Transverse colon (tissue), 4 donors: Measurements from ENCODE around the gene MTA1. TPM values are rescaled to one million over a fixed set of nuclear protein-coding genes. Genes with fewer than 3 reads are reported as not detected.

ENCODE experiments used
- DNase-seq: peaks from one replicate; pipeline ENCODE4 v3.0.0-alpha.2; 2019
- H3K27ac ChIP-seq, 4 donors: fragments of 200-600 bp; sonication (generic); 2 replicates each; pipeline ENCODE4 v1.5.1; 2016 to 2018; ENCODE audit warnings: inconsistent platforms in 4 of 4
- H3K27me3 ChIP-seq: fragments of 200-600 bp; sonication (generic); 2 replicates; pipeline ENCODE4 v1.5.1; 2017; ENCODE audit warnings: inconsistent platforms
- H3K36me3 ChIP-seq, 4 donors: fragments of 200-600 bp; sonication (generic); 2 replicates each; pipeline ENCODE4 v1.5.1; 2017 to 2019; ENCODE audit warnings: inconsistent platforms in 4 of 4
- H3K4me1 ChIP-seq, 4 donors: fragments of 200-600 bp; sonication (generic); 2 replicates each; pipeline ENCODE4 v1.5.1; 2017 to 2020; ENCODE audit warnings: inconsistent platforms in 4 of 4
- H3K4me3 ChIP-seq, 4 donors: fragments of 200-600 bp; sonication (generic); 1 replicate in 1 of 4; 2 replicates in 3 of 4; pipeline versions ENCODE4 v1.5.1 to v1.6.1; 2017 to 2019; ENCODE audit warnings: inconsistent platforms in 4 of 4
- H3K9me3 ChIP-seq, 2 donors: fragments of 200-600 bp; sonication (generic); 2 replicates each; pipeline ENCODE4 v1.5.1; 2017 to 2019; ENCODE audit warnings: inconsistent platforms in 2 of 2
- EP300 ChIP-seq: sonication (generic); formaldehyde crosslinking; IDR thresholded peaks from one replicate; pipeline ENCODE4 v1.6.1; 2017; ENCODE audit warnings: antibody characterized with exemption, low read depth
- POLR2A ChIP-seq: fragments of 450-650 bp; IDR thresholded peaks from one replicate; pipeline ENCODE4 v1.6.1; 2016; ENCODE audit warnings: antibody characterized with exemption, mild to moderate bottlenecking, moderate library complexity
- POLR2AphosphoS5 ChIP-seq, 3 donors: sonication (generic); formaldehyde crosslinking; IDR thresholded peaks; one replicate each; pipeline ENCODE4 v1.6.1; 2016; ENCODE audit warnings: antibody characterized with exemption in 3 of 3
- WGBS, 2 donors: methylation state at CpG; one replicate each; pipeline ENCODE4 v1.1.5; 2018; ENCODE audit warnings: low coverage in 1 of 2; 5-methylcytosine and 5-hydroxymethylcytosine counted together
- in situ Hi-C, 4 donors: fragments of 200-750 bp; cut with MboI; loops; one replicate each; pipeline versions ENCODE4 v1.15.0 to v1.15.1; 2017; ENCODE audit warnings: low sequenced_read_pairs in 3 of 4, low pct_ligation_motif_present in 1 of 4, low pct_unique_long_range_greater_than_20kb in 1 of 4
- intact Hi-C: fragments of 100-400 bp; cut with DNase I; formaldehyde crosslinking; loops from one replicate; pipeline ENCODE4 v1.15.1; 2023; ENCODE audit warnings: low total_unique reads
- total RNA-seq, 4 donors: library from RNA; depleted of rRNA; stranded (reverse); fragments of >200 nt; gene quantifications; one replicate each; pipeline ENCODE4 v1.1.0, GENCODE V29; 2016
- TF ChIP-seq, protein P1 (sequence below), 5 experiments: fragments of 200-600 bp in 3 of 5; fragments of 450-650 bp in 2 of 5; sonication (generic) in 3 of 5; IDR thresholded peaks; 1 replicate in 2 of 5; 2 replicates in 3 of 5; pipeline ENCODE4 v1.5.1; 2016 to 2017; ENCODE audit warnings: antibody characterized with exemption in 5 of 5, inconsistent platforms in 3 of 5, mild to moderate bottlenecking in 2 of 5, moderate library complexity in 1 of 5

MTA1 gene
- total RNA-seq, 4 donors from 2014 or later = 79.4 to 293 (median 106) TPM

- Histone ChIP-seq H3K4me3 (no peak overlapping the region), H3K4me1 (peaks cover 0 to 9% (median 7%) of the 10 kb centered on the region in 4 donors), H3K27ac (no peak overlapping the region), H3K36me3 (no peaks in the 10 kb centered on the region), H3K9me3 (no peaks in the 10 kb centered on the region), H3K27me3 (no peaks in the 10 kb centered on the region)
- in situ Hi-C loops = no loop called here
- no peak for DNase-seq
- 89% methylated on average over 8 of the region's 18 CpGs; no CpG with 5 or more reads in 1 of the 2 donors for WGBS, 2 donors
- TF ChIP-seq POLR2AphosphoS5 (IDR thresholded peaks at IDR 0.05) (no peak), POLR2A (no peak), EP300 (no peak)
- TF ChIP-seq, protein P1, sequence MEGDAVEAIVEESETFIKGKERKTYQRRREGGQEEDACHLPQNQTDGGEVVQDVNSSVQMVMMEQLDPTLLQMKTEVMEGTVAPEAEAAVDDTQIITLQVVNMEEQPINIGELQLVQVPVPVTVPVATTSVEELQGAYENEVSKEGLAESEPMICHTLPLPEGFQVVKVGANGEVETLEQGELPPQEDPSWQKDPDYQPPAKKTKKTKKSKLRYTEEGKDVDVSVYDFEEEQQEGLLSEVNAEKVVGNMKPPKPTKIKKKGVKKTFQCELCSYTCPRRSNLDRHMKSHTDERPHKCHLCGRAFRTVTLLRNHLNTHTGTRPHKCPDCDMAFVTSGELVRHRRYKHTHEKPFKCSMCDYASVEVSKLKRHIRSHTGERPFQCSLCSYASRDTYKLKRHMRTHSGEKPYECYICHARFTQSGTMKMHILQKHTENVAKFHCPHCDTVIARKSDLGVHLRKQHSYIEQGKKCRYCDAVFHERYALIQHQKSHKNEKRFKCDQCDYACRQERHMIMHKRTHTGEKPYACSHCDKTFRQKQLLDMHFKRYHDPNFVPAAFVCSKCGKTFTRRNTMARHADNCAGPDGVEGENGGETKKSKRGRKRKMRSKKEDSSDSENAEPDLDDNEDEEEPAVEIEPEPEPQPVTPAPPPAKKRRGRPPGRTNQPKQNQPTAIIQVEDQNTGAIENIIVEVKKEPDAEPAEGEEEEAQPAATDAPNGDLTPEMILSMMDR (IDR thresholded peaks at IDR 0.05) = no peak
- intact Hi-C loops = no loop called here
These were observed 75.7 kb downstream of the MTA1 start for GRCh38 chr14:105495101-105495989.

GRCh38 chr14:105495990-105496830, 76.6 kb downstream of the MTA1 start:
- intact Hi-C loops = no loop called here
- peaks cover 0 to 9% (median 7%) of the 10 kb centered on the region in 4 donors for H3K4me1 ChIP-seq
- in situ Hi-C loops = no loop called here
- no peaks in the 10 kb centered on the region for H3K36me3 ChIP-seq
- DNase-seq = no peak
- H3K4me3 ChIP-seq = no peak overlapping the region
- no peaks in the 10 kb centered on the region for H3K9me3 ChIP-seq
- H3K27me3 ChIP-seq = no peaks in the 10 kb centered on the region
- WGBS, 2 donors = 86% methylated on average over 12 of the region's 18 CpGs; no CpG with 5 or more reads in 1 of the 2 donors
- no peak overlapping the region for H3K27ac ChIP-seq
- TF ChIP-seq EP300 = no peak
- TF ChIP-seq POLR2A = no peak
- TF ChIP-seq POLR2AphosphoS5 (IDR thresholded peaks at IDR 0.05) = no peak

DNA sequence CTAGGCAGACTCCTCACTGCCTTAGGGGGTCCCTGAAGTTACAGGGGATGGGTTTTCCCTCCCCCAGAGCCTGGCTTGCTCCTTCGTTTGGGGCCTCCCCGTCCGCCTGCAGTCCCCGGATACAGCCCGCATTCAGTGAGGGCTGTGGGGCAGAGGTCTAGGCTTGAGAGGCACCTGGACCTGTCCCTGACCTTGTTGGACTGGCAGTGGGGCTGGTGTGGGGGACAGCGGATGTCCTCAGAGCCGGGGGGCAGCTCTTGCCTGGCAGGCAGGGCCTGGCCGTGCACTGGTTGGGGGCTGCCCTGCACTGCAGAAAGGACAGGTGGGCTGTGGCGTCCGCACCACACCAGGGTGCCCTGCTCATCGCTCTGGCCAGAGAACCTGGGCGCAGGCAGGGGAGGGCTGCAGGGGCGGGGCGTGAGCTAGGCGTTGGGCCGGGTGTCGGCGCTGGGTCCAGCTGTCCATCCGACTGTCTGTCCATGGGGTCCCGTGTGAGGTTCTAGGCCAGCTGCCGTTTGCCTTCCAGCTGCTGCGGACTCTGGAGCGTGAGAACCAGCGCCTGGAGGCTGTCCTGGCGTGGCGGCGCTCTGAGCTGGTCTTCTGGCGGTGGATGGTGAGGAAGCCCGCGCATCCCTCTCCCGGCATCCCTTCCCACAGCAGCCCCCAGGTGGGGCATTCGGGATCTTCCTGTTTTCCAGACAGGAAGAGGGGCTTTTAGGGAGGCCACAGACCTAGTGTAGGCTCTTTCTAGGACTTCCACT, 77.4 kb downstream of the MTA1 start:
- DNase-seq = no peak
- no peak for TF ChIP-seq POLR2A
- no peak for TF ChIP-seq POLR2AphosphoS5 (IDR thresholded peaks at IDR 0.05)
- TF ChIP-seq, protein P1 (IDR thresholded peaks at IDR 0.05) = no peak
- no peak for TF ChIP-seq EP300
- in situ Hi-C loops = no loop called here

GRCh38 chr14:105497671-105498429, 78.2 kb downstream of the MTA1 start:
- 93% methylated on average over 3 to 31 of the region's 31 CpGs for WGBS, 2 donors
- H3K27ac ChIP-seq = no peak overlapping the region
- no peak for DNase-seq
- no peak overlapping the region for H3K4me3 ChIP-seq
- H3K9me3 ChIP-seq = no peaks in the 10 kb centered on the region
- intact Hi-C loops (no loop called here), in situ Hi-C loops (no loop called here)
- TF ChIP-seq POLR2A (no peak), EP300 (no peak), POLR2AphosphoS5 (IDR thresholded peaks at IDR 0.05) (no peak)
- TF ChIP-seq, protein P1 (IDR thresholded peaks at IDR 0.05) = no peak
- no peaks in the 10 kb centered on the region for H3K4me1 ChIP-seq
- no peaks in the 10 kb centered on the region for H3K27me3 ChIP-seq
- H3K36me3 ChIP-seq = no peaks in the 10 kb centered on the region

More for the DNA sequence above, 77.4 kb downstream of the MTA1 start:
- intact Hi-C loops = no loop called here
- WGBS, 2 donors = 94% methylated on average over 26 of the region's 32 CpGs; no CpG with 5 or more reads in 1 of the 2 donors
- Histone ChIP-seq H3K36me3 (no peaks in the 10 kb centered on the region), H3K27ac (no peak overlapping the region), H3K27me3 (no peaks in the 10 kb centered on the region), H3K4me1 (peaks cover 0 to 1% (median under 1%) of the 10 kb centered on the region in 4 donors), H3K9me3 (no peaks in the 10 kb centered on the region), H3K4me3 (no peak overlapping the region)
